Hypothalamus (tissue), 51 donors: ENCODE results near the gene LRP1-AS.

Source experiments
- DNase-seq, 51 donors: peaks; one replicate each; lab custom pipeline; 2025; lab: John Stamatoyannopoulos, UW

LRP1-AS gene

GRCh38 chr12:57162553-57163125 is 15.2 kb upstream of the LRP1-AS start:
- DNase-seq, result no peak

GRCh38 chr12:57161491-57161890 is 14.1 kb upstream of the LRP1-AS start:
- no peak for DNase-seq

- DNase-seq, result no peak
Observed at GRCh38 chr12:57160741-57161140, 13.3 kb upstream of the LRP1-AS start.

- no peak for DNase-seq
Observed at GRCh38 chr12:57160040-57160439, 12.6 kb upstream of the LRP1-AS start.

- DNase-seq, result no peak
Observed at GRCh38 chr12:57159311-57159710, 11.9 kb upstream of the LRP1-AS start.

- DNase-seq, result no peak
Observed at GRCh38 chr12:57158665-57159064, 11.2 kb upstream of the LRP1-AS start.

GRCh38 chr12:57158186-57158585 is 10.8 kb upstream of the LRP1-AS start:
- DNase-seq, result no peak

- peak in 1 of 51 donors; percentile 21 for DNase-seq
Observed at GRCh38 chr12:57157588-57158173, 10.3 kb upstream of the LRP1-AS start.

GRCh38 chr12:57156701-57157403 is 9.4 kb upstream of the LRP1-AS start:
- DNase-seq, result peak in 9 of 51 donors; percentile 8 to 30 (median 20)

GRCh38 chr12:57154804-57155434 is 7.5 kb upstream of the LRP1-AS start:
- DNase-seq, result no peak

GRCh38 chr12:57154076-57154475 is 6.7 kb upstream of the LRP1-AS start:
- DNase-seq, result no peak

- no peak for DNase-seq
Observed at GRCh38 chr12:57153415-57153997, 6.1 kb upstream of the LRP1-AS start.

GRCh38 chr12:57152639-57153038 is 5.2 kb upstream of the LRP1-AS start:
- peak in 12 of 51 donors; percentile 12 to 61 (median 35) for DNase-seq

GRCh38 chr12:57151741-57152630 is 4.6 kb upstream of the LRP1-AS start:
- peak in 18 of 51 donors; percentile 22 to 65 (median 32) for DNase-seq

GRCh38 chr12:57150400-57151000 is 3.1 kb upstream of the LRP1-AS start:
- no peak for DNase-seq

GRCh38 chr12:57149245-57149900 is 2.0 kb upstream of the LRP1-AS start:
- peak in 3 of 51 donors; percentile 12 to 38 (median 35) for DNase-seq

GRCh38 chr12:57148469-57149244 is 1.2 kb upstream of the LRP1-AS start:
- peak in 10 of 51 donors; percentile 10 to 35 (median 24) for DNase-seq

- no peak for DNase-seq
Observed at GRCh38 chr12:57146092-57146491, 1.3 kb downstream of the LRP1-AS start.
